Smooth muscle cell (in vitro differentiated cells): ENCODE measurements around the gene TFF1. TPM values are rescaled to one million over a fixed set of nuclear protein-coding genes. Genes with fewer than 3 reads are reported as not detected.

ENCODE experiments used
- DNase-seq: peaks from one replicate; lab custom pipeline; 2025; ENCODE audit not compliant: unreplicated experiment; lab: John Stamatoyannopoulos, UW
- H2AFZ ChIP-seq: fragments of 200-600 bp; sonication (generic); 2 replicates; pipeline ENCODE4 v1.6.0; 2016; ENCODE audit warnings: antibody characterized with exemption, low read depth, mild to moderate bottlenecking
- H3F3A ChIP-seq: fragments of 200-600 bp; sonication (generic); 2 replicates; pipeline ENCODE4 v1.6.0; 2017; ENCODE audit warnings: antibody characterized with exemption, low read depth
- H3K27ac ChIP-seq: fragments of 200-600 bp; sonication (generic); 2 replicates; pipeline ENCODE4 v1.5.1; 2016; ENCODE audit warnings: low read depth, mild to moderate bottlenecking
- H3K27me3 ChIP-seq: fragments of 200-600 bp; sonication (generic); 2 replicates; pipeline ENCODE4 v1.6.1; 2016; ENCODE audit warnings: low read depth, mild to moderate bottlenecking
- H3K36me3 ChIP-seq: fragments of 200-600 bp; sonication (generic); 2 replicates; pipeline ENCODE4 v1.5.1; 2016; ENCODE audit warnings: low read depth
- H3K4me1 ChIP-seq: fragments of 200-600 bp; sonication (generic); 2 replicates; pipeline ENCODE4 v1.5.1; 2016; ENCODE audit warnings: low read depth
- H3K4me2 ChIP-seq: fragments of 200-600 bp; sonication (generic); 2 replicates; pipeline ENCODE4 v1.6.0; 2016; ENCODE audit warnings: mild to moderate bottlenecking
- H3K4me3 ChIP-seq: fragments of 200-600 bp; sonication (generic); 2 replicates; pipeline ENCODE4 v1.5.1; 2016; ENCODE audit warnings: mild to moderate bottlenecking
- H3K79me2 ChIP-seq: fragments of 200-600 bp; sonication (generic); 2 replicates; pipeline ENCODE4 v1.6.0; 2016; ENCODE audit warnings: low read depth, mild to moderate bottlenecking
- H3K9ac ChIP-seq: fragments of 200-600 bp; sonication (generic); 2 replicates; pipeline ENCODE4 v1.6.0; 2016; ENCODE audit warnings: low read depth
- H3K9me3 ChIP-seq: fragments of 200-600 bp; sonication (generic); replicated peaks from 2 replicates; pipeline ENCODE4 v1.5.1; 2016; ENCODE audit warnings: low read depth
- H4K20me1 ChIP-seq: fragments of 200-600 bp; sonication (generic); 2 replicates; pipeline ENCODE4 v1.6.0; 2016; ENCODE audit warnings: low read depth
- WGBS: methylation state at CpG from one replicate; pipeline ENCODE4 v1.1.7; 2016; ENCODE audit warnings: low lambda C conversion rate; 5-methylcytosine and 5-hydroxymethylcytosine counted together
- polyA plus RNA-seq: library from polyadenylated mRNA; unstranded; fragments of >200 nt; fragmentation: Nextera tagmentation; extraction: Ambion mirVana; gene quantifications from 2 replicates; pipeline ENCODE4 v1.2.1, GENCODE V29; 2016
- total RNA-seq: library from RNA; depleted of rRNA; stranded (reverse); fragments of >200 nt; gene quantifications from 2 replicates; pipeline ENCODE4 v1.2.3, GENCODE V29; 2014
- TF ChIP-seq, protein P1 (sequence below): fragments of 200-600 bp; sonication (generic); IDR thresholded peaks from 2 replicates; pipeline ENCODE4 v1.5.1; 2017; ENCODE audit warnings: borderline replicate concordance, mild to moderate bottlenecking, antibody characterized with exemption; ENCODE audit not compliant: insufficient read depth, poor library complexity, severe bottlenecking

Gene TFF1
- total and polyA plus RNA-seq, 2 experiments from 2014 or later, result 7.9 to 8.6 TPM

DNA sequence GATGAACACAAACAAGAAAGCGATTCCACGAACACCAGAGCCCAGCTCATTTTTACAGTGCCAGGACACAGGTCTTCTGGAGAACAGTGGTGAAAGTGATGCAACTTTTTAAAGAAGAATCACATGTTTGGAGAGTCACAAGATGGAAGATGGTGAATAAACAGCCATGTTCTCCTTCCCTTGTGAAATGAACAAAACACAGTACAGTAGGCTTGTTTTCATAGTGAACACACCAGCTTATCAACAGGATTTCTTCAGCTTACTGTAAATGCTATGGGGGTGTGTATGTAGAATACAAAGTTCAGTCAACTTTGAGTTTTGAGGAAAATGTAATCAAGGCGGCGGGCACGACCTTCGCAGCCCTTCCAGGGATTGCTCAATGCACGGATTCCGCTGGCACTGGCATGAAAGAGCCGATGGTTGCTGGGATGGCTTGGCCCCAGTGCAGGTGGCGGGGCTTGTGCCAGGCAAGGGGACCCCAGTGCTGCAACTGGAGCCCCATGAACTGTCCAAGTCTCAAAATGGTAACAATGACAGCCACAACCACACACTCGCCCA, 19.8 kb upstream of the TFF1 start:
- Histone ChIP-seq H3K27me3 (no peaks in the 10 kb centered on the region), H3K4me2 (no peak overlapping the region), H3K9me3 (no peaks in the 10 kb centered on the region), H3K4me1 (no peaks in the 10 kb centered on the region), H3K27ac (no peak overlapping the region), H3K9ac (no peak overlapping the region), H4K20me1 (no peaks in the 10 kb centered on the region), H3F3A (no peaks in the 10 kb centered on the region), H3K79me2 (no peaks in the 10 kb centered on the region), H2AFZ (no peak overlapping the region), H3K4me3 (no peak overlapping the region), H3K36me3 (no peaks in the 10 kb centered on the region)
- DNase-seq, result no peak
- WGBS, result 87% methylated on average over 11 of the region's 11 CpGs
- TF ChIP-seq, protein P1, sequence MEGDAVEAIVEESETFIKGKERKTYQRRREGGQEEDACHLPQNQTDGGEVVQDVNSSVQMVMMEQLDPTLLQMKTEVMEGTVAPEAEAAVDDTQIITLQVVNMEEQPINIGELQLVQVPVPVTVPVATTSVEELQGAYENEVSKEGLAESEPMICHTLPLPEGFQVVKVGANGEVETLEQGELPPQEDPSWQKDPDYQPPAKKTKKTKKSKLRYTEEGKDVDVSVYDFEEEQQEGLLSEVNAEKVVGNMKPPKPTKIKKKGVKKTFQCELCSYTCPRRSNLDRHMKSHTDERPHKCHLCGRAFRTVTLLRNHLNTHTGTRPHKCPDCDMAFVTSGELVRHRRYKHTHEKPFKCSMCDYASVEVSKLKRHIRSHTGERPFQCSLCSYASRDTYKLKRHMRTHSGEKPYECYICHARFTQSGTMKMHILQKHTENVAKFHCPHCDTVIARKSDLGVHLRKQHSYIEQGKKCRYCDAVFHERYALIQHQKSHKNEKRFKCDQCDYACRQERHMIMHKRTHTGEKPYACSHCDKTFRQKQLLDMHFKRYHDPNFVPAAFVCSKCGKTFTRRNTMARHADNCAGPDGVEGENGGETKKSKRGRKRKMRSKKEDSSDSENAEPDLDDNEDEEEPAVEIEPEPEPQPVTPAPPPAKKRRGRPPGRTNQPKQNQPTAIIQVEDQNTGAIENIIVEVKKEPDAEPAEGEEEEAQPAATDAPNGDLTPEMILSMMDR, result no peak

DNA sequence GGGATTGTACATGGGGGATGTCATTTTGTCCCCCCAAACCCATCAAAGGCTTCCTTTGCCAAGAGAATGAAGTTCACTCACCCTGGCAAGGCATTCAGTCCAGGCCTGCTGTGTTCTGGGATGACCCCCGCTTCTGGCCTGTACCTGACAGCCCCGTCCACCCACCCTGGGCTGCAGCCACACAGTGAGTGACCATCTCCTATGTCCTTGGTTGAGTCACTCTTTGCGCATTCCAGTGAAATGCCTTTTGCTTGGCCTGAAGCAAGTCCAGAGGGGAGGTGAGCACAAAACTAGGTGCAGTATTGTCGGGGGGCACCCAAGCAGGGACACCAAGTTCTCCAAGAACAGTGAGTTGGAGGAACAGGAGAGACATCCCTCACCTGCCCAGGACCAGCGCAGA, 19.3 kb upstream of the TFF1 start:
- Histone ChIP-seq H3K9ac (no peak overlapping the region), H4K20me1 (no peaks in the 10 kb centered on the region), H3K36me3 (no peaks in the 10 kb centered on the region), H3F3A (no peaks in the 10 kb centered on the region), H3K4me1 (no peaks in the 10 kb centered on the region), H3K27ac (no peak overlapping the region), H3K79me2 (no peaks in the 10 kb centered on the region), H3K27me3 (no peaks in the 10 kb centered on the region), H3K9me3 (no peaks in the 10 kb centered on the region), H2AFZ (no peak overlapping the region), H3K4me2 (no peak overlapping the region), H3K4me3 (no peak overlapping the region)
- TF ChIP-seq, protein P1, result no peak
- WGBS, result 91% methylated on average over 5 of the region's 5 CpGs
- no peak for DNase-seq

DNA sequence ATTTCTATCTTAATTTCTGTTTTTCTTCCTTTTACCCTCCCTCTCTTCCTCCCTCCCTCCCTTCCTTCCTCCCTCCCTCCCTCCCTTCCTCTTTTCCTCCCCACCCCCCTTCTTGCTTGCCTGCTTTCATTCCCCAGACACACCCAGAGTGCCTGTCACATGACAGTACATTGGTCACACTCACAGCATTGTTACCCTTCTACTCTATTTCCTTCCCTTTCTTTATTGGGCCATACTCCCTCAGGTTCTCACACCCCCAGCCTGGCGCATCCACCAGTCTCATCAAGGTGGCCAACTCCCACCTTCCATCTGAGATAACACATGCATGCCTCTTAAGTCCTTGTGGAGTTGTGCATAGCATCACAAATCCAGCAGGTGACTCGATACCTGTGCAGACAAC, 18.7 kb upstream of the TFF1 start:
- DNase-seq, result no peak
- TF ChIP-seq, protein P1, result no peak
- no peaks in the 10 kb centered on the region for H3K79me2 ChIP-seq
- H3F3A ChIP-seq, result no peaks in the 10 kb centered on the region
- H4K20me1 ChIP-seq, result no peaks in the 10 kb centered on the region
- H3K36me3 ChIP-seq, result no peaks in the 10 kb centered on the region
- H3K4me3 ChIP-seq, result no peak overlapping the region
- no peaks in the 10 kb centered on the region for H3K4me1 ChIP-seq
- no peaks in the 10 kb centered on the region for H3K27me3 ChIP-seq
- H3K9me3 ChIP-seq, result no peaks in the 10 kb centered on the region
- H3K27ac ChIP-seq, result no peak overlapping the region
- no peak overlapping the region for H3K4me2 ChIP-seq
- H3K9ac ChIP-seq, result no peak overlapping the region
- 91% methylated on average over 2 of the region's 2 CpGs for WGBS
- no peak overlapping the region for H2AFZ ChIP-seq
